ENCODE results near the gene AOPEP. TPM values are rescaled to one million over a fixed set of nuclear protein-coding genes. Genes with fewer than 3 reads are reported as not detected.
A peak's percentile ranks its signal among the peaks of the same experiment; 100 is the strongest.

The AOPEP gene
- total RNA-seq, 4 donors from 2014 or later = 56.5 to 160 (median 103) TPM

- Histone ChIP-seq H3K4me3 (peak overlapping the region in 2 of 4 donors; percentile 34 to 36), H3K27me3 (no peaks in the 10 kb centered on the region), H3K4me1 (peaks cover 74 to 86% of the 10 kb centered on the region in 2 donors), H3K36me3 (no peaks in the 10 kb centered on the region), H3K27ac (peak overlapping the region; percentile 89 to 96 (median 94)), H3K9me3 (no peaks in the 10 kb centered on the region)
- in situ Hi-C loops (cut with MboI; ENCODE audit: low sequenced_read_pairs in 4 of 4) (no loop called here), intact Hi-C loops (cut with DNase I; ENCODE audit: low total_unique reads) (loop anchor here (2.0 to 5.0 kb wide), 4 partner anchors 61 to 226 kb away; no protein-coding TSS in a partner anchor)
- ATAC-seq (peak in 1 of 2 donors; percentile 15), DNase-seq (peak in 1 of 2 donors; percentile 61)
- TF ChIP-seq POLR2A (IDR thresholded peaks at IDR 0.05) (no peak), CTCF (IDR thresholded peaks at IDR 0.05 in 4 of 5, conservative IDR thresholded peaks at IDR 0.05 in 1 of 5) (no peak)
These were observed 139.3 kb downstream of the AOPEP start for GRCh38 chr9:94865582-94866452.

- no peaks in the 10 kb centered on the region for H3K27me3 ChIP-seq
- peak overlapping the region in 3 of 4 donors; percentile 16 to 34 (median 20) for H3K4me3 ChIP-seq
- H3K27ac ChIP-seq = peak overlapping the region; percentile 89 to 96 (median 94)
- H3K9me3 ChIP-seq = no peaks in the 10 kb centered on the region
- DNase-seq (no peak), ATAC-seq (no peak)
- in situ Hi-C loops (cut with MboI; ENCODE audit: low sequenced_read_pairs in 4 of 4) (no loop called here), intact Hi-C loops (cut with DNase I; ENCODE audit: low total_unique reads) (loop anchor here (2.0 to 5.0 kb wide), 3 partner anchors 84 to 226 kb away; no protein-coding TSS in a partner anchor)
- TF ChIP-seq POLR2A (IDR thresholded peaks at IDR 0.05) (no peak), CTCF (IDR thresholded peaks at IDR 0.05 in 4 of 5, conservative IDR thresholded peaks at IDR 0.05 in 1 of 5) (no peak)
- peaks cover 78% of the 10 kb centered on the region in 2 donors for H3K4me1 ChIP-seq
- H3K36me3 ChIP-seq = no peaks in the 10 kb centered on the region
These were observed 140.3 kb downstream of the AOPEP start for GRCh38 chr9:94866770-94867169.

- H3K4me1 ChIP-seq = peaks cover 73 to 76% of the 10 kb centered on the region in 2 donors
These were observed 140.9 kb downstream of the AOPEP start for GRCh38 chr9:94867281-94867841.

GRCh38 chr9:94867842-94868312 is 141.4 kb downstream of the AOPEP start:
- DNase-seq = no peak
- intact Hi-C loops (cut with DNase I; ENCODE audit: low total_unique reads) = loop anchor here (2.0 to 5.0 kb wide), 3 partner anchors 85 to 224 kb away; no protein-coding TSS in a partner anchor
- in situ Hi-C loops (cut with MboI; ENCODE audit: low sequenced_read_pairs in 4 of 4) = no loop called here
- no peaks in the 10 kb centered on the region for H3K27me3 ChIP-seq
- H3K4me1 ChIP-seq = peaks cover 72 to 81% of the 10 kb centered on the region in 2 donors
- TF ChIP-seq POLR2A (IDR thresholded peaks at IDR 0.05) (no peak), CTCF (IDR thresholded peaks at IDR 0.05 in 4 of 5, conservative IDR thresholded peaks at IDR 0.05 in 1 of 5) (no peak)
- H3K27ac ChIP-seq = peak overlapping the region; percentile 89 to 96 (median 94)
- no peaks in the 10 kb centered on the region for H3K36me3 ChIP-seq
- H3K4me3 ChIP-seq = peak overlapping the region in 1 of 4 donors; percentile 30
- H3K9me3 ChIP-seq = no peaks in the 10 kb centered on the region
- peak; percentile 8 to 9 for ATAC-seq

More at GRCh38 chr9:94867281-94867841, 140.9 kb downstream of the AOPEP start:
- Histone ChIP-seq H3K36me3 (no peaks in the 10 kb centered on the region), H3K4me3 (peak overlapping the region in 3 of 4 donors; percentile 16 to 30 (median 20)), H3K27ac (peak overlapping the region; percentile 89 to 96 (median 94)), H3K27me3 (no peaks in the 10 kb centered on the region), H3K9me3 (no peaks in the 10 kb centered on the region)
- ATAC-seq (peak; percentile 80 to 86), DNase-seq (peak; percentile 61 to 85)
- TF ChIP-seq POLR2A (IDR thresholded peaks at IDR 0.05) (no peak), CTCF (IDR thresholded peaks at IDR 0.05 in 4 of 5, conservative IDR thresholded peaks at IDR 0.05 in 1 of 5) (no peak)
- intact Hi-C loops (cut with DNase I; ENCODE audit: low total_unique reads) = loop anchor here (2.0 to 5.0 kb wide), 3 partner anchors 85 to 225 kb away; no protein-coding TSS in a partner anchor
- in situ Hi-C loops (cut with MboI; ENCODE audit: low sequenced_read_pairs in 4 of 4) = no loop called here
